ENCODE measurements around the gene NASP.

The NASP gene

DNA sequence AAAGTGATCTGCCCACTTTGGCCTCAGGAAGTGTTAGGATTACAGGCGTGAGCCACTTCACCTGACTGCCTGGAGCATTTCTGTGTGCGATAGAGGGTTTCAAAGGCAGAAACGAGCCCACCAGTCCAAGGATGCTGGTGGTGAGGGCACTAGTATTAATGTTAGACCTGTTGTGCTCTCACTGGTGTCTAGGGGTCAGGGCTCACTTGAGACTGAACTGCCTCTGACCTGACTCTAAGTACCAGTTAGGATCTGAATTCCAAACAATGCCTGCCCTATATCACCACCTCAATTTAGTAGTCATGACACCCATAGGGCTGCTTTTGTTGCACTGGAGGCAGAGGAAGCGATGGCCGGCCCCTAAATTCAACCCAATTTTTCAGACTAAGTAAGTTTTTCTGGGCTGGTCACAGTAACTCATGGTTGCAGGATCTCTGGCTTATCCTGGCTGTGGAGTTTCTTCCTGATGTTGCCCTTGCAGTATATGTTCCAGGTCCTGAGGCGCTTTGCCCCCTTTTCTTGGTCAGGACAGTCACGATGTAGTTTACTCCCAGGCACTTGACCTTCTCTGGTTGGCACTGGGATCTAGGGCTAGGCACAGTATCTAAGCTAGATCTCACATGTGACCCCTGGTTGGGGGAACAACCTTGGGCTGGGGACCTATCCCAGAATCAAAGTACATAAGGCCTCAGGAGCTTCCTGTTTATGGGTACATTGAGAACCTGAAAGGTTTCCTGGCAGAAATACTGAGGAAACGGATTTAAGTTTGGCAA lies 35.5 kb downstream of the NASP start:
- peaks cover 66% of the 10 kb centered on the region for H3K36me3 ChIP-seq (replicated peaks)
- in situ Hi-C loops (cut with MboI; ENCODE audit: low sequenced_read_pairs): no loop called here
- no peak overlapping the region for H3K4me3 ChIP-seq
- H3K27me3 ChIP-seq (ENCODE audit: low read depth): no peaks in the 10 kb centered on the region
- H3K9me3 ChIP-seq: no peaks in the 10 kb centered on the region
- H3K4me1 ChIP-seq: no peaks in the 10 kb centered on the region
- no peak for DNase-seq (ENCODE audit: low spot score in 2 of 2)

GRCh38 chr1:45620588-45621500 lies 37.0 kb downstream of the NASP start:
- DNase-seq (ENCODE audit: low spot score in 2 of 2): no peak
- Histone ChIP-seq H3K9me3 (no peaks in the 10 kb centered on the region), H3K4me3 (no peak overlapping the region), H3K27me3 (ENCODE audit: low read depth) (no peaks in the 10 kb centered on the region), H3K4me1 (no peaks in the 10 kb centered on the region), H3K36me3 (replicated peaks) (peaks cover 51% of the 10 kb centered on the region)
- in situ Hi-C loops (cut with MboI; ENCODE audit: low sequenced_read_pairs): no loop called here

DNA sequence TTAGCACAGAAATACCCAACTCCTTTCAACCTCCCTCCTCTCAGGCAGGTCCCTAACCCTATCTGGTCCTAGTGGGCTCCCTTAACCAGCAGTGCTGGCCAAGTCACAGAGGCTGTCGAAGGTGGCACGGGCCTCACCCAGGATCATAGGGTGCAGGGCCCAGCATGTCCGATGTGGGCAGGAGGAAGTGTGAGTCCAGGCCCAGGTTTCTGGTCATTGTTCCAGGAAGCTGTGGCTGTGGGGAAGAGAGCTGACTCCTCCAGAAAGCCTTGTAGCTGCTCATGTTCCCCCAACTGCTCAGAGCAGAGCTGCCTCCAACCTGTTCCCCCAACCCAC lies 37.6 kb downstream of the NASP start:
- H3K9me3 ChIP-seq: no peaks in the 10 kb centered on the region
- peaks cover 45% of the 10 kb centered on the region for H3K36me3 ChIP-seq (replicated peaks)
- DNase-seq (ENCODE audit: low spot score in 2 of 2): no peak

GRCh38 chr1:45621895-45622523 lies 38.2 kb downstream of the NASP start:
- in situ Hi-C loops (cut with MboI; ENCODE audit: low sequenced_read_pairs): no loop called here
- no peaks in the 10 kb centered on the region for H3K4me1 ChIP-seq
- peak in 1 of 2 experiments; percentile 16 for DNase-seq (ENCODE audit: low spot score in 2 of 2)
- H3K27me3 ChIP-seq (ENCODE audit: low read depth): no peaks in the 10 kb centered on the region
- H3K36me3 ChIP-seq (replicated peaks): peaks cover 40% of the 10 kb centered on the region
- no peak overlapping the region for H3K4me3 ChIP-seq
- no peaks in the 10 kb centered on the region for H3K9me3 ChIP-seq

More for the DNA sequence above, 37.6 kb downstream of the NASP start:
- no peaks in the 10 kb centered on the region for H3K27me3 ChIP-seq (ENCODE audit: low read depth)
- H3K4me1 ChIP-seq: no peaks in the 10 kb centered on the region
- in situ Hi-C loops (cut with MboI; ENCODE audit: low sequenced_read_pairs): no loop called here
- H3K4me3 ChIP-seq: no peak overlapping the region

DNA sequence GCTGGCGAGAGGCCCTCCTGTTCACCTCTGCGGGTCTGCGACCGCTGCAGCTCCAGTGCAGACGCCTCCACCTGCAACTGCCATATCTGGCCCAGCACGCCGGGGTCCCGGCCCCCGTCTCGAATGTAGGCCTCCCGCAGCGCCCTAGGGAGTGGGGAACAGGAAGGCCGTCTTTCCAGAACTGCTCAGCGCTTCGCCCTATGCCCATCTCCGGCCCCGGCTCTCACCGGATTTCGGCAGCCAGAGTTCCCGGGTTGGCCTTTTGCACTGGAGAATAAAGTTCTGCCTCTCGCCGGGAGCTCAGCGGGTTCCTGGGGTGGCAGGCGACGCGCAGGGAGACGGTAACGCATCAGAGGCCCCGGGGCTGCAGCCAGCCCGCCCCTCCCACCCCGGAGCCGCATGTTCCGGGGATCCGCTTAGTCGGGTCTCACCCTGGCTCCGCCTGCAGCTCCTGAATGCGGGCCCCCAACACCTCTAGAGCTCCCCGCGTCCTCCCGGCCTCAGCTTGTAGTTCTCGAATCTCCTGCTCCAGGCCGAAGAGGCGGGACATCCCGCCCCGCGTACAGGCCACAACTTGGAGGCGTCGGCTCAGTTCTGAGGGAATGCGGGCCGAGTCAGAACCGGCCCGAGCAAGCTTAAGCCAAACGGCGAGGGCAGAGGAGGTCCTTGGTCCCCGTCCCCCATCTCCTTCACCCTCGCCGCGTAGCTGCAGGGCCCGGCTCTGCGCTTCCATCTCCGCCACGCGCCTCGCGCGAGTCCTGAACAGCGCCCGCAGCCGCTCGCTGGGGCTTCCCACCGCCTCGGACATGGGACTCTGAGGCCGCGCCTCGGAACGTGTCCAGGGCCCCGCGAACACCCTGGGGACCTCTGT lies 38.9 kb downstream of the NASP start:
- Histone ChIP-seq H3K4me3 (no peak overlapping the region), H3K36me3 (replicated peaks) (peaks cover 36% of the 10 kb centered on the region), H3K27me3 (ENCODE audit: low read depth) (no peaks in the 10 kb centered on the region), H3K9me3 (no peaks in the 10 kb centered on the region), H3K4me1 (no peaks in the 10 kb centered on the region)
- no peak for DNase-seq (ENCODE audit: low spot score in 2 of 2)
- in situ Hi-C loops (cut with MboI; ENCODE audit: low sequenced_read_pairs): no loop called here

DNA sequence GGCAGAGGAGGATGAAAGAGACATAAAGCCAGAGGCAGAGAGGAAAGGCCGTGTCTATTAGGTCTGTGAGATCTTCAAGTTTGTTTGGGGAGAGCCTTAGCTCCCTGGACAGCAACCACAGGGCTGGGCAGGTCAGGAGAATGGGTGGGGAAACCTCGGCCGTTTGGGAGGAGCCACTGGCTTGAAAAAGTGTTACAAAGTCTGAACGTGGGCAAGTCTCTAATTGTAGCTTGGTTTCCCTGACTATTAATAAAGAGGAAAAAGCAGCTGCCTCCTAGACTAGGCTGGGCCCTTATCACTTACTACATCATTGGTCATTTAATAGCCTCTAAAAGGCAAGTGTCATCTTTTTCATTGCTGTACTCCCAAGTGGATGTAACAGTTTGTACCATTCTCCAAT lies 40.1 kb downstream of the NASP start, which contains the start of gene CCDC17:
Gene CCDC17 (minus strand): TSS at position 83 of the 400 bp plus-strand sequence. CDS start 145 bp downstream, outside the sequence.
- Histone ChIP-seq H3K4me3 (no peak within 1 kb of the TSS), H3K36me3 (replicated peaks) (peaks cover 36% of the 10 kb centered on the region), H3K4me1 (no peaks in the 10 kb centered on the region), H3K9me3 (no peaks in the 10 kb centered on the region), H3K27me3 (ENCODE audit: low read depth) (no peaks in the 10 kb centered on the region)
- DNase-seq (ENCODE audit: low spot score in 2 of 2): no peak
- in situ Hi-C loops (cut with MboI; ENCODE audit: low sequenced_read_pairs): no loop called here

DNA sequence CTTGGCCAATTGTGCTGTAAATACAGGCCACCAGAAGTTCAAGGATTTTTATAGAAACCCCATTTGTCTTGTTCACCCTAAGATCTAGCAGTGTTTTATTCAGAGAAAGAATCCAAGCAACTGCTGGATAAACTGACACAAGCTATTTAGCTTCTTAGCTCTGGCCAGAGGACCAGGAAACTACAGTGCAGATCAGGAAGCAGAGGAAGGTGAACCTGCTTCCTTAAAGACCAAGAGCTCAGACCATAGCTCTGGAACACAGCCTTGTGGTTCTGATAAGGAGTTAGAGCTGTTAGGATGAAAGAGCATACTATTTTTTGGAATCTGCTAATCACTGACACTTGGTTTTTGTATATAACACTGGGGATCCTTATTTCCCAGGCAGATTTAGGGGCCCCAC lies 45.2 kb downstream of the NASP start:
- no peaks in the 10 kb centered on the region for H3K4me1 ChIP-seq
- in situ Hi-C loops (cut with MboI; ENCODE audit: low sequenced_read_pairs): no loop called here

GRCh38 chr1:45630429-45630828 lies 46.6 kb downstream of the NASP start:
- DNase-seq (ENCODE audit: low spot score in 2 of 2): no peak
- Histone ChIP-seq H3K27me3 (ENCODE audit: low read depth) (no peaks in the 10 kb centered on the region), H3K9me3 (no peaks in the 10 kb centered on the region), H3K4me3 (no peak overlapping the region), H3K4me1 (no peaks in the 10 kb centered on the region), H3K36me3 (replicated peaks) (peaks cover 68% of the 10 kb centered on the region)
- in situ Hi-C loops (cut with MboI; ENCODE audit: low sequenced_read_pairs): no loop called here

More for the DNA sequence above, 45.2 kb downstream of the NASP start:
- no peak for DNase-seq (ENCODE audit: low spot score in 2 of 2)
- H3K27me3 ChIP-seq (ENCODE audit: low read depth): no peaks in the 10 kb centered on the region
- H3K9me3 ChIP-seq: no peaks in the 10 kb centered on the region
- no peak overlapping the region for H3K4me3 ChIP-seq
- peaks cover 56% of the 10 kb centered on the region for H3K36me3 ChIP-seq (replicated peaks)

- in situ Hi-C loops (cut with MboI; ENCODE audit: low sequenced_read_pairs): no loop called here
- Histone ChIP-seq H3K4me3 (no peak overlapping the region), H3K4me1 (no peaks in the 10 kb centered on the region), H3K27me3 (ENCODE audit: low read depth) (no peaks in the 10 kb centered on the region), H3K36me3 (replicated peaks) (peaks cover 78% of the 10 kb centered on the region), H3K9me3 (no peaks in the 10 kb centered on the region)
- no peak for DNase-seq (ENCODE audit: low spot score in 2 of 2)
Observed at GRCh38 chr1:45635211-45635610, 51.4 kb downstream of the NASP start.

- Histone ChIP-seq H3K36me3 (replicated peaks) (peaks cover 55% of the 10 kb centered on the region), H3K9me3 (no peaks in the 10 kb centered on the region), H3K4me1 (no peaks in the 10 kb centered on the region; the same call in 1 of the 2 replicates), H3K4me3 (no peak overlapping the region), H3K27me3 (ENCODE audit: low read depth) (no peaks in the 10 kb centered on the region)
- DNase-seq (ENCODE audit: low spot score in 2 of 2): no peak
- in situ Hi-C loops (cut with MboI; ENCODE audit: low sequenced_read_pairs): no loop called here
Observed at GRCh38 chr1:45640293-45640692, 56.5 kb downstream of the NASP start.

DNA sequence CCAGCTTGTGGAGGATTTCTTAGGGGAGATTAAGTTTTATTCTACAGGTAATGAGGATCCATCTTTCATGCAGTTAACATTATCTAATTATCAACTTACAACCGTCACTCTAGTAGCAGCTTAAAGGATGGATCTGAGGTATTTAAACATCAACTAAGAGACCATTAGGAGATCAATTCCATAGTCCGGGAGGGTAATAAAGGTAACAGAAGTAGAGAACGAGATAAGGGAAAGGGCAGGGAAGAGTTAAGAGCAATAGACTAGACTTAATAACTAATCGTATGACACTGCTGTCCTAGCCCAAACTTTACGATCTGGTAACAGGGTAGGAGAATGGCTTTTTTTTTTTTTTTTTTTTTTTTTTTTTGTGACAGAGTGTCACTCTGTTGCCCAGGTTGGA lies 59.5 kb downstream of the NASP start:
- H3K9me3 ChIP-seq: no peaks in the 10 kb centered on the region
- H3K36me3 ChIP-seq (replicated peaks): peaks cover 35% of the 10 kb centered on the region
- H3K27me3 ChIP-seq (ENCODE audit: low read depth): no peaks in the 10 kb centered on the region
- no peak overlapping the region for H3K4me3 ChIP-seq
- no peak for DNase-seq (ENCODE audit: low spot score in 2 of 2)
- no peaks in the 10 kb centered on the region; the same call in 1 of the 2 replicates for H3K4me1 ChIP-seq
- in situ Hi-C loops (cut with MboI; ENCODE audit: low sequenced_read_pairs): no loop called here

- Histone ChIP-seq H3K27me3 (ENCODE audit: low read depth) (no peaks in the 10 kb centered on the region), H3K9me3 (no peaks in the 10 kb centered on the region), H3K36me3 (replicated peaks) (peaks cover 29% of the 10 kb centered on the region), H3K4me1 (no peaks in the 10 kb centered on the region; the same call in 1 of the 2 replicates), H3K4me3 (no peak overlapping the region)
- in situ Hi-C loops (cut with MboI; ENCODE audit: low sequenced_read_pairs): no loop called here
- no peak for DNase-seq (ENCODE audit: low spot score in 2 of 2)
Observed at GRCh38 chr1:45643978-45644377, 60.1 kb downstream of the NASP start.

- H3K9me3 ChIP-seq: no peaks in the 10 kb centered on the region
- H3K36me3 ChIP-seq (replicated peaks): peaks cover 32% of the 10 kb centered on the region
- no peak for DNase-seq (ENCODE audit: low spot score in 2 of 2)
- no peak overlapping the region for H3K4me3 ChIP-seq
- no peaks in the 10 kb centered on the region; the same call in 1 of the 2 replicates for H3K4me1 ChIP-seq
- no peaks in the 10 kb centered on the region for H3K27me3 ChIP-seq (ENCODE audit: low read depth)
- in situ Hi-C loops (cut with MboI; ENCODE audit: low sequenced_read_pairs): no loop called here
Observed at GRCh38 chr1:45644661-45645060, 60.8 kb downstream of the NASP start.

Measured in HAP-1 (cell line).